Measurements from ENCODE around the gene CNTNAP2.

DNA sequence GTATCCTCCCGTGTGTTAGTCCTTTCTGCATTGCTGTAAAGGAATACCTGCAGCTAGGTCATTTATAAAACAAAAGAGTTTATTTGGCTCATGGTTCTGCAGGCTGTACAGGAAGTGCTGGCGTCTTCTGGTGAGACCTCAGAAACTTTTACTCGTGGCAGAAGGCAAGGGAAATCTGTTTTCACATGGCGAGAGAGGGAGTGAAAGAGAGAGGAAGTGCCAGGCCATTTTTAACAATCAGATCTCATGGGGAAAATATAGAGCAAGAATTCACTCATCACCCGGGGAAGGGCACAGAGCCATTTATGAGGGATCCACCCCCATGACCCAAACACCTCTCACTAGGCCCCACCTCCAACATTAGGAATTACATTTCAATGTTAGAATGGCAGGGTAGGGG, 952.2 kb downstream of the CNTNAP2 start:
- TF ChIP-seq, protein P1, sequence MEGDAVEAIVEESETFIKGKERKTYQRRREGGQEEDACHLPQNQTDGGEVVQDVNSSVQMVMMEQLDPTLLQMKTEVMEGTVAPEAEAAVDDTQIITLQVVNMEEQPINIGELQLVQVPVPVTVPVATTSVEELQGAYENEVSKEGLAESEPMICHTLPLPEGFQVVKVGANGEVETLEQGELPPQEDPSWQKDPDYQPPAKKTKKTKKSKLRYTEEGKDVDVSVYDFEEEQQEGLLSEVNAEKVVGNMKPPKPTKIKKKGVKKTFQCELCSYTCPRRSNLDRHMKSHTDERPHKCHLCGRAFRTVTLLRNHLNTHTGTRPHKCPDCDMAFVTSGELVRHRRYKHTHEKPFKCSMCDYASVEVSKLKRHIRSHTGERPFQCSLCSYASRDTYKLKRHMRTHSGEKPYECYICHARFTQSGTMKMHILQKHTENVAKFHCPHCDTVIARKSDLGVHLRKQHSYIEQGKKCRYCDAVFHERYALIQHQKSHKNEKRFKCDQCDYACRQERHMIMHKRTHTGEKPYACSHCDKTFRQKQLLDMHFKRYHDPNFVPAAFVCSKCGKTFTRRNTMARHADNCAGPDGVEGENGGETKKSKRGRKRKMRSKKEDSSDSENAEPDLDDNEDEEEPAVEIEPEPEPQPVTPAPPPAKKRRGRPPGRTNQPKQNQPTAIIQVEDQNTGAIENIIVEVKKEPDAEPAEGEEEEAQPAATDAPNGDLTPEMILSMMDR (IDR thresholded peaks at IDR 0.05 in 4 of 5, conservative IDR thresholded peaks at IDR 0.05 in 1 of 5) = no peak
- TF ChIP-seq POLR2A (IDR thresholded peaks at IDR 0.05) = no peak

All from gastrocnemius medialis (tissue), 4 donors.